WTC11 (cell line): ENCODE data around the gene FBXL16. TPM values are rescaled to one million over a fixed set of nuclear protein-coding genes. Genes with fewer than 3 reads are reported as not detected.

ENCODE experiments used
- EMX1 ChIP-seq: fragments of 250-450 bp; sonication (Bioruptor Pico); IDR thresholded peaks from 2 replicates; pipeline ENCODE4 v1.8.0; 2021; ENCODE audit warnings: mild to moderate bottlenecking
- FOXK1 ChIP-seq: sonication (generic); formaldehyde crosslinking; IDR thresholded peaks from 2 replicates; pipeline ENCODE4 v1.8.0; 2022; ENCODE audit warnings: mild to moderate bottlenecking, moderate library complexity, missing genetic modification reagents
- JUN ChIP-seq: sonication (generic); formaldehyde crosslinking; IDR thresholded peaks from 2 replicates; pipeline ENCODE4 v1.8.0; 2023; ENCODE audit warnings: mild to moderate bottlenecking, missing genetic modification reagents
- NFATC4 ChIP-seq: fragments of 250-450 bp; sonication (Bioruptor Pico); IDR thresholded peaks from 2 replicates; pipeline ENCODE4 v1.9.0; 2021; ENCODE audit warnings: mild to moderate bottlenecking
- NFYB ChIP-seq: sonication (generic); formaldehyde crosslinking; conservative IDR thresholded peaks from 2 replicates; pipeline ENCODE4 v1.8.0; 2022; ENCODE audit warnings: low read depth, missing genetic modification reagents
- NR1H2 ChIP-seq: sonication (generic); formaldehyde crosslinking; IDR thresholded peaks from 2 replicates; pipeline ENCODE4 v1.9.0; 2021; ENCODE audit warnings: mild to moderate bottlenecking, moderate library complexity, missing genetic modification reagents
- NR2C2 ChIP-seq: sonication (generic); formaldehyde crosslinking; IDR thresholded peaks from 2 replicates; pipeline ENCODE4 v1.8.0; 2022; ENCODE audit warnings: mild to moderate bottlenecking, missing genetic modification reagents
- OVOL2 ChIP-seq: fragments of 250-450 bp; sonication (Bioruptor Pico); IDR thresholded peaks from 2 replicates; pipeline ENCODE4 v1.9.0; 2021; ENCODE audit warnings: mild to moderate bottlenecking, borderline replicate concordance
- SMAD4 ChIP-seq: sonication (generic); formaldehyde crosslinking; IDR thresholded peaks from 2 replicates; pipeline ENCODE4 v1.8.0; 2022; ENCODE audit warnings: mild to moderate bottlenecking, missing genetic modification reagents
- SP1 ChIP-seq: sonication (generic); formaldehyde crosslinking; conservative IDR thresholded peaks from 2 replicates; pipeline ENCODE4 v1.8.1; 2022; ENCODE audit warnings: missing genetic modification reagents
- TEAD1 ChIP-seq: sonication (generic); formaldehyde crosslinking; IDR thresholded peaks from 2 replicates; pipeline ENCODE4 v1.8.0; 2022; ENCODE audit warnings: mild to moderate bottlenecking, missing genetic modification reagents
- ZBTB21 ChIP-seq: sonication (generic); formaldehyde crosslinking; IDR thresholded peaks from 2 replicates; pipeline ENCODE4 v1.8.1; 2023; ENCODE audit warnings: mild to moderate bottlenecking, missing genetic modification reagents, borderline replicate concordance
- ZNF232 ChIP-seq: sonication (generic); formaldehyde crosslinking; IDR thresholded peaks from 2 replicates; pipeline ENCODE4 v1.8.0; 2022; ENCODE audit warnings: mild to moderate bottlenecking, missing genetic modification reagents
- ZNF416 ChIP-seq: fragments of 250-450 bp; sonication (Bioruptor Pico); IDR thresholded peaks from 2 replicates; pipeline ENCODE4 v1.9.0; 2021; ENCODE audit warnings: mild to moderate bottlenecking, inconsistent platforms
- ZNF423 ChIP-seq: fragments of 250-450 bp; sonication (Bioruptor Pico); IDR thresholded peaks from 2 replicates; pipeline ENCODE4 v2.1.2; 2022; ENCODE audit warnings: mild to moderate bottlenecking, moderate library complexity
- total RNA-seq: library from RNA; stranded (reverse); gene quantifications from 3 replicates; pipeline ENCODE4 v1.2.3, GENCODE V29; 2021
- TF ChIP-seq, protein P1 (sequence below): sonication (generic); formaldehyde crosslinking; IDR thresholded peaks from 2 replicates; pipeline ENCODE4 v1.8.0; 2023; ENCODE audit warnings: missing genetic modification reagents, mild to moderate bottlenecking, borderline replicate concordance
- TF ChIP-seq, protein P2 (sequence below): sonication (generic); formaldehyde crosslinking; IDR thresholded peaks from 2 replicates; pipeline ENCODE4 v1.8.1; 2023; ENCODE audit warnings: mild to moderate bottlenecking, missing genetic modification reagents, moderate library complexity
- TF ChIP-seq, protein P3 (sequence below): sonication (generic); formaldehyde crosslinking; IDR thresholded peaks from 2 replicates; pipeline ENCODE4 v1.8.1; 2022; ENCODE audit warnings: mild to moderate bottlenecking, moderate library complexity, missing genetic modification reagents
- TF ChIP-seq, protein P4 (sequence below): sonication (generic); formaldehyde crosslinking; conservative IDR thresholded peaks from 2 replicates; pipeline ENCODE4 v1.8.1; 2022; ENCODE audit warnings: mild to moderate bottlenecking, missing genetic modification reagents
- TF ChIP-seq, protein P5 (sequence below): fragments of 250-450 bp; sonication (Bioruptor Pico); IDR thresholded peaks from 2 replicates; pipeline ENCODE4 v1.8.0; 2021; ENCODE audit warnings: mild to moderate bottlenecking
- TF ChIP-seq, protein P6 (sequence below): fragments of 250-450 bp; sonication (Bioruptor Pico); IDR thresholded peaks from 2 replicates; pipeline ENCODE4 v1.9.0; 2021; ENCODE audit warnings: mild to moderate bottlenecking
- TF ChIP-seq, protein P7 (sequence below): sonication (generic); formaldehyde crosslinking; IDR thresholded peaks from 2 replicates; pipeline ENCODE4 v1.8.1; 2022; ENCODE audit warnings: low read depth, missing genetic modification reagents, borderline replicate concordance

Gene FBXL16
- total RNA-seq, 1 experiment from 2014 or later: 22.7 TPM

DNA sequence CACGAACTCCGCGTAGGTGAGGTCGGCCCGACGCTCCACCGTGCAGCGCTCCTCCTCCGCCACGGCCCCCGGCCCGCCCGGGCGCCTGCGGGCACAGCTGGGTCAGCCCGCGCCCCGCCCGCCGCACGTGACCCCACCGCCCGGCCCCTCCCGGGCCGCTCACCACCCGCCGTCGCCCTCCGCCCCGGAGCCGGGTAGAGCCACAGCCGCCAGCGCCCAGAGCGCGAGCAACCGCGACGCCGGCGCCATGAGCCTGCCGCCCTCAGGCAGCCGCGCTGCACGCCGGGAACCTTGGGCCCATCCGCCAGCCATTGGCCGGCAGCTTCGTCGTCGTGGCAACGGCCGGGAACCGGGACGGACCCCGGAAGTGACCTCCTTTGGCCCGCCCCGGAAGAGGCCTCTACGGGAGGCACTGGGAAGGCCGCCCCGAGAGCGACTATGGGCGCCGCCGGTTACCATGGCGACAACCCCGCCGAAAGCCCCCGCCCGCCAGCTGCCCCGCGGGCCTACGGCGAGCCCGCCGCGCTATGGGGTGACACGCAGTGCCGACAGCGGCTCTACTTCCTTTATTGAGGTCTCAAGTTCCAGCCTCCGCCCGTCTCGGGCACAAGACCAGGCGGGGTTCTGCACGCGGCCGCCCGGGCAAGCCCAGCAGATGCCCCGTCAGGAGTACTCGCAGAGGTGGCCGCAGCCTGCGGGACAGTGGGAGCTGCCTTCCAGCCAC lies 21.4 kb downstream of the FBXL16 start, which contains the start of gene JMJD8 (continued):
- TF ChIP-seq, protein P1, sequence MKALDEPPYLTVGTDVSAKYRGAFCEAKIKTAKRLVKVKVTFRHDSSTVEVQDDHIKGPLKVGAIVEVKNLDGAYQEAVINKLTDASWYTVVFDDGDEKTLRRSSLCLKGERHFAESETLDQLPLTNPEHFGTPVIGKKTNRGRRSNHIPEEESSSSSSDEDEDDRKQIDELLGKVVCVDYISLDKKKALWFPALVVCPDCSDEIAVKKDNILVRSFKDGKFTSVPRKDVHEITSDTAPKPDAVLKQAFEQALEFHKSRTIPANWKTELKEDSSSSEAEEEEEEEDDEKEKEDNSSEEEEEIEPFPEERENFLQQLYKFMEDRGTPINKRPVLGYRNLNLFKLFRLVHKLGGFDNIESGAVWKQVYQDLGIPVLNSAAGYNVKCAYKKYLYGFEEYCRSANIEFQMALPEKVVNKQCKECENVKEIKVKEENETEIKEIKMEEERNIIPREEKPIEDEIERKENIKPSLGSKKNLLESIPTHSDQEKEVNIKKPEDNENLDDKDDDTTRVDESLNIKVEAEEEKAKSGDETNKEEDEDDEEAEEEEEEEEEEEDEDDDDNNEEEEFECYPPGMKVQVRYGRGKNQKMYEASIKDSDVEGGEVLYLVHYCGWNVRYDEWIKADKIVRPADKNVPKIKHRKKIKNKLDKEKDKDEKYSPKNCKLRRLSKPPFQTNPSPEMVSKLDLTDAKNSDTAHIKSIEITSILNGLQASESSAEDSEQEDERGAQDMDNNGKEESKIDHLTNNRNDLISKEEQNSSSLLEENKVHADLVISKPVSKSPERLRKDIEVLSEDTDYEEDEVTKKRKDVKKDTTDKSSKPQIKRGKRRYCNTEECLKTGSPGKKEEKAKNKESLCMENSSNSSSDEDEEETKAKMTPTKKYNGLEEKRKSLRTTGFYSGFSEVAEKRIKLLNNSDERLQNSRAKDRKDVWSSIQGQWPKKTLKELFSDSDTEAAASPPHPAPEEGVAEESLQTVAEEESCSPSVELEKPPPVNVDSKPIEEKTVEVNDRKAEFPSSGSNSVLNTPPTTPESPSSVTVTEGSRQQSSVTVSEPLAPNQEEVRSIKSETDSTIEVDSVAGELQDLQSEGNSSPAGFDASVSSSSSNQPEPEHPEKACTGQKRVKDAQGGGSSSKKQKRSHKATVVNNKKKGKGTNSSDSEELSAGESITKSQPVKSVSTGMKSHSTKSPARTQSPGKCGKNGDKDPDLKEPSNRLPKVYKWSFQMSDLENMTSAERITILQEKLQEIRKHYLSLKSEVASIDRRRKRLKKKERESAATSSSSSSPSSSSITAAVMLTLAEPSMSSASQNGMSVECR: no peak
- peak; percentile 49; the same call in 1 of the 2 replicates for TF ChIP-seq FOXK1 (CRISPR knock-in tag)
- no peak for TF ChIP-seq ZBTB21 (CRISPR knock-in tag)
- TF ChIP-seq ZNF232: no peak
- TF ChIP-seq ZNF423 (CRISPR knock-in tag): 0 out of 2 replicates have a peak, but pooled peaks have one; percentile 21
- TF ChIP-seq, protein P2, sequence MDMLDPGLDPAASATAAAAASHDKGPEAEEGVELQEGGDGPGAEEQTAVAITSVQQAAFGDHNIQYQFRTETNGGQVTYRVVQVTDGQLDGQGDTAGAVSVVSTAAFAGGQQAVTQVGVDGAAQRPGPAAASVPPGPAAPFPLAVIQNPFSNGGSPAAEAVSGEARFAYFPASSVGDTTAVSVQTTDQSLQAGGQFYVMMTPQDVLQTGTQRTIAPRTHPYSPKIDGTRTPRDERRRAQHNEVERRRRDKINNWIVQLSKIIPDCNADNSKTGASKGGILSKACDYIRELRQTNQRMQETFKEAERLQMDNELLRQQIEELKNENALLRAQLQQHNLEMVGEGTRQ (CRISPR knock-in tag): peak; percentile 71
- peak; percentile 77 for TF ChIP-seq EMX1 (CRISPR knock-in tag)
- no peak; the same call in 1 of the 2 replicates for TF ChIP-seq NFATC4 (CRISPR knock-in tag)
- TF ChIP-seq NR1H2 (CRISPR knock-in tag): no peak
- TF ChIP-seq NR2C2 (CRISPR knock-in tag): no peak
- TF ChIP-seq, protein P3, sequence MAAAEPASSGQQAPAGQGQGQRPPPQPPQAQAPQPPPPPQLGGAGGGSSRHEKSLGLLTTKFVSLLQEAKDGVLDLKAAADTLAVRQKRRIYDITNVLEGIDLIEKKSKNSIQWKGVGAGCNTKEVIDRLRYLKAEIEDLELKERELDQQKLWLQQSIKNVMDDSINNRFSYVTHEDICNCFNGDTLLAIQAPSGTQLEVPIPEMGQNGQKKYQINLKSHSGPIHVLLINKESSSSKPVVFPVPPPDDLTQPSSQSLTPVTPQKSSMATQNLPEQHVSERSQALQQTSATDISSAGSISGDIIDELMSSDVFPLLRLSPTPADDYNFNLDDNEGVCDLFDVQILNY (CRISPR knock-in tag): peak; percentile 69; the same call in 1 of the 2 replicates
- no peak for TF ChIP-seq OVOL2 (CRISPR knock-in tag)
- peak; percentile 77; the same call in 1 of the 2 replicates for TF ChIP-seq ZNF416 (CRISPR knock-in tag)
- peak; percentile 88 for TF ChIP-seq NFYB
- TF ChIP-seq, protein P4, sequence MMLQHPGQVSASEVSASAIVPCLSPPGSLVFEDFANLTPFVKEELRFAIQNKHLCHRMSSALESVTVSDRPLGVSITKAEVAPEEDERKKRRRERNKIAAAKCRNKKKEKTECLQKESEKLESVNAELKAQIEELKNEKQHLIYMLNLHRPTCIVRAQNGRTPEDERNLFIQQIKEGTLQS (CRISPR knock-in tag): no peak
- TF ChIP-seq, protein P5, sequence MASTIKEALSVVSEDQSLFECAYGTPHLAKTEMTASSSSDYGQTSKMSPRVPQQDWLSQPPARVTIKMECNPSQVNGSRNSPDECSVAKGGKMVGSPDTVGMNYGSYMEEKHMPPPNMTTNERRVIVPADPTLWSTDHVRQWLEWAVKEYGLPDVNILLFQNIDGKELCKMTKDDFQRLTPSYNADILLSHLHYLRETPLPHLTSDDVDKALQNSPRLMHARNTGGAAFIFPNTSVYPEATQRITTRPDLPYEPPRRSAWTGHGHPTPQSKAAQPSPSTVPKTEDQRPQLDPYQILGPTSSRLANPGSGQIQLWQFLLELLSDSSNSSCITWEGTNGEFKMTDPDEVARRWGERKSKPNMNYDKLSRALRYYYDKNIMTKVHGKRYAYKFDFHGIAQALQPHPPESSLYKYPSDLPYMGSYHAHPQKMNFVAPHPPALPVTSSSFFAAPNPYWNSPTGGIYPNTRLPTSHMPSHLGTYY (CRISPR knock-in tag): no peak
- TF ChIP-seq, protein P6, sequence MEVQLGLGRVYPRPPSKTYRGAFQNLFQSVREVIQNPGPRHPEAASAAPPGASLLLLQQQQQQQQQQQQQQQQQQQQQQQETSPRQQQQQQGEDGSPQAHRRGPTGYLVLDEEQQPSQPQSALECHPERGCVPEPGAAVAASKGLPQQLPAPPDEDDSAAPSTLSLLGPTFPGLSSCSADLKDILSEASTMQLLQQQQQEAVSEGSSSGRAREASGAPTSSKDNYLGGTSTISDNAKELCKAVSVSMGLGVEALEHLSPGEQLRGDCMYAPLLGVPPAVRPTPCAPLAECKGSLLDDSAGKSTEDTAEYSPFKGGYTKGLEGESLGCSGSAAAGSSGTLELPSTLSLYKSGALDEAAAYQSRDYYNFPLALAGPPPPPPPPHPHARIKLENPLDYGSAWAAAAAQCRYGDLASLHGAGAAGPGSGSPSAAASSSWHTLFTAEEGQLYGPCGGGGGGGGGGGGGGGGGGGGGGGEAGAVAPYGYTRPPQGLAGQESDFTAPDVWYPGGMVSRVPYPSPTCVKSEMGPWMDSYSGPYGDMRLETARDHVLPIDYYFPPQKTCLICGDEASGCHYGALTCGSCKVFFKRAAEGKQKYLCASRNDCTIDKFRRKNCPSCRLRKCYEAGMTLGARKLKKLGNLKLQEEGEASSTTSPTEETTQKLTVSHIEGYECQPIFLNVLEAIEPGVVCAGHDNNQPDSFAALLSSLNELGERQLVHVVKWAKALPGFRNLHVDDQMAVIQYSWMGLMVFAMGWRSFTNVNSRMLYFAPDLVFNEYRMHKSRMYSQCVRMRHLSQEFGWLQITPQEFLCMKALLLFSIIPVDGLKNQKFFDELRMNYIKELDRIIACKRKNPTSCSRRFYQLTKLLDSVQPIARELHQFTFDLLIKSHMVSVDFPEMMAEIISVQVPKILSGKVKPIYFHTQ: no peak
- peak; percentile 80 for TF ChIP-seq TEAD1 (CRISPR knock-in tag)
- TF ChIP-seq SP1 (CRISPR knock-in tag): peak; percentile 83
- no peak for TF ChIP-seq SMAD4
- no peak; the same call in 1 of the 2 replicates for TF ChIP-seq JUN (CRISPR knock-in tag)
- TF ChIP-seq, protein P7, sequence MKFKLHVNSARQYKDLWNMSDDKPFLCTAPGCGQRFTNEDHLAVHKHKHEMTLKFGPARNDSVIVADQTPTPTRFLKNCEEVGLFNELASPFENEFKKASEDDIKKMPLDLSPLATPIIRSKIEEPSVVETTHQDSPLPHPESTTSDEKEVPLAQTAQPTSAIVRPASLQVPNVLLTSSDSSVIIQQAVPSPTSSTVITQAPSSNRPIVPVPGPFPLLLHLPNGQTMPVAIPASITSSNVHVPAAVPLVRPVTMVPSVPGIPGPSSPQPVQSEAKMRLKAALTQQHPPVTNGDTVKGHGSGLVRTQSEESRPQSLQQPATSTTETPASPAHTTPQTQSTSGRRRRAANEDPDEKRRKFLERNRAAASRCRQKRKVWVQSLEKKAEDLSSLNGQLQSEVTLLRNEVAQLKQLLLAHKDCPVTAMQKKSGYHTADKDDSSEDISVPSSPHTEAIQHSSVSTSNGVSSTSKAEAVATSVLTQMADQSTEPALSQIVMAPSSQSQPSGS (CRISPR knock-in tag): no peak
